Lower leg skin (tissue), 3 donors: ENCODE results near the gene HLA-F.

Source experiments
- CTCF ChIP-seq, 3 donors: fragments of 450-650 bp; IDR thresholded peaks; one replicate each; pipeline ENCODE4 v1.5.1; 2016; ENCODE audit warnings: antibody characterized with exemption in 3 of 3, mild to moderate bottlenecking in 3 of 3, moderate library complexity in 2 of 3
- POLR2A ChIP-seq, 2 donors: fragments of 450-650 bp; IDR thresholded peaks; one replicate each; pipeline ENCODE4 v1.6.1; 2016 to 2017; ENCODE audit warnings: antibody characterized with exemption in 2 of 2, mild to moderate bottlenecking in 1 of 2, moderate library complexity in 1 of 2

- TF ChIP-seq CTCF (IDR thresholded peaks at IDR 0.05) (no peak), POLR2A (IDR thresholded peaks at IDR 0.05) (no peak)
Measured at GRCh38 chr6:29748391-29749307, 25.4 kb downstream of the HLA-F start.
